Daoy (cell line): ENCODE results near the gene SYT7. TPM values are rescaled to one million over a fixed set of nuclear protein-coding genes. Genes with fewer than 3 reads are reported as not detected.
"Not testable (repeated sequence)": the region's sequence is repeated elsewhere in the genome, so short reads cannot be mapped to it uniquely, and the experiment has no call there.

Experiments used
- DNase-seq: peaks from one replicate; pipeline ENCODE4 v3.0.0-alpha.2; 2015; ENCODE audit warnings: low read depth
- total RNA-seq: library from RNA; depleted of rRNA; stranded (reverse); fragments of >200 nt; shearing (Covaris generic); gene quantifications from 2 replicates; pipeline ENCODE4 v1.2.3, GENCODE V29; 2014

Gene SYT7
- total RNA-seq, 1 experiment from 2014 or later = 0.34 TPM

GRCh38 chr11:61496602-61497400 is 84.1 kb downstream of the SYT7 start:
- DNase-seq = no peak

DNA sequence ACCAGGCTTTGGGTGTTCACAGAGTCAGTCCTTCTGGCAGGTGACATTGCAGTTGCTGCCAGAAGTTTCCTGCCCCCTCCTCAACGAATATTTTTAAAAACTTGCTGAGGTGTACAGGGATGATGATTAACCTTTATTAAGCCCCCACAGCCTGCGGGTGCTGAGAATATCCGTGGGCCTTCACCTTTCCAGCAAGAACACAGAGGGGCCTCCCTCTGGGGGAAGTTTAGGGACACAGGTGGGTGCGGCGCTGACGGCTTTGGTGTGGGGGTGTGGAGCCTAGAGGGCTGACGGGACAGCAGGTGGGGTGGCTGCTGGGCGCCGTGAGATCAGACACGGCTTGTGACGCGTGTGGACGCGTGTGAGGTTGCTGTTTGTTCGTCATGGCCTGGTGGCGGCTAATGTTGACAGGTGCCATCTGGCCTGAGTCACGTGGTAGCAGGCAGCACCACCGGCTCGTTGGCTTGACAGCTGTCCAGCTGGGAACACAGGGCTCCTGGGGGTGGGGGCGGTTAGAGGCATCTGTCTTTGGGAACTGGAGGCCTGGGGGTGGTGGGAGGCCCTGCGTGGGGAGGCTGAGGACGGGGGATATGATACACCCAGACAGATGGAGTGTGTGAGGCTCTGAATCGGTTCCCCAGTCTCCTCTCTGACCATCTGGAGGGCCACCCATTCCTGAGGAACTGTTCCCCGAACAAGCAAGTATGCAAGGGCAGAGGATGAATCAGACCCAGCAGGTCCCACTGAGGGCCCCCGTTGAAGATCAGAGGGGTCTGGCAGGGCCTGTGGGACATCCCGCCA is 84.9 kb downstream of the SYT7 start:
- DNase-seq = no peak

DNA sequence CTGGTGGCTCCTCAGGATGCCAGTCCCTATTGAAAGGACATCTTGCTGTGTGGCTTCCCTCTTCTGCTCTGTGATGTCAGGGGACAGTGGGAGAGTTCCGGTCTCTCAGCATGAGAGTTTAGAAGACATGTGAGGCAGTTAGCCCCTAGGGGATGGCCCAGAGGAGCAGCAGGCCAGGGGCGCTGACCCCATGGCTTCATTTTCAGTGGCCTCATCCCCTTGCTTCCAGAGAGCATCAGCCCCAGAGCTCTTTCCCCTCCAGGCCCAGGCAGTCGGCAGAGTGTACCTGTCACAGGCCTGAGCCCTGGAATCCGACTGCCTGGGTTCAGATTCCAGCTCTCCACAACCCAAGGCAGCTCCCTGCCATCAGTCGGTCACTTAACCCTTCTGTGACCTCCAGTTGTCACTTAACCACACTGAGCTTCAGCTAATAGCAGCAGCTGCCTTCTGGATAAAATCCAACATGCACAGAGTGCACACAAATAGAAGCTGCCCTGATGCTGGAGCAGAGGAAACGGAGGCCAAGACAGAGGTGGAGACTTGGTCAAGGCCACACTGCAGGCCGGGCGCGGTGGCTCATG is 86.4 kb downstream of the SYT7 start:
- no peak for DNase-seq

DNA sequence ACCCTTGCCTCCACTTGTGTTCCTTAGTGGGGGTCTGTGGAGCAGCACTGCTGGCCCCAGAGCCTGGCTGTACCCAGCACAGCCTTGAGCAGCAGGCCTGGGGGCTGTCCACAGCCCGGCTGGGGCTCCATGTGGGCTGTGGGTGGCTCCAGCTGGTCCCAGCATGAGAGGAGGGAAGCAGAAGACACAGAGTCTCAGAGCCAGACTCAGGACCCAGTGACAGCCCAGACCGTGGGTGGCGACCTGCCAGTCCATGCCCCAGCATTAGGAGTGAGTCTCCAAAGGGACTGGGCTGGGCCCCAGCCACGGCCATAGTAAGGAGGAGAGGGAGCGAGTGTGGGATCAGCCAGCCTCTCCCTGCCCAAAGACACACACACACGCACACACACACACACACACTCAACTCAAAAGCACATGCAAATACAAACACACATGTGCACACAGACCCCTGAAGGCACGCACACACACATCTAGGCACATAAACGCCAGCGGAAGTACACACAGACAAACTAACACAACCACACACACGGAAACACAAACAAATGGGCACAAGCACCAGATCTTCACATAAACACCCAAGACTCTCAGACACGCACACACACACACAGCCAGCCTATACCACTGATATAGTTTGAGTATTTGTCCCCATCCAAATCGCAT is 89.0 kb downstream of the SYT7 start:
- no peak for DNase-seq

- DNase-seq = no peak
Measured at GRCh38 chr11:61489833-61490721, 90.8 kb downstream of the SYT7 start.

DNA sequence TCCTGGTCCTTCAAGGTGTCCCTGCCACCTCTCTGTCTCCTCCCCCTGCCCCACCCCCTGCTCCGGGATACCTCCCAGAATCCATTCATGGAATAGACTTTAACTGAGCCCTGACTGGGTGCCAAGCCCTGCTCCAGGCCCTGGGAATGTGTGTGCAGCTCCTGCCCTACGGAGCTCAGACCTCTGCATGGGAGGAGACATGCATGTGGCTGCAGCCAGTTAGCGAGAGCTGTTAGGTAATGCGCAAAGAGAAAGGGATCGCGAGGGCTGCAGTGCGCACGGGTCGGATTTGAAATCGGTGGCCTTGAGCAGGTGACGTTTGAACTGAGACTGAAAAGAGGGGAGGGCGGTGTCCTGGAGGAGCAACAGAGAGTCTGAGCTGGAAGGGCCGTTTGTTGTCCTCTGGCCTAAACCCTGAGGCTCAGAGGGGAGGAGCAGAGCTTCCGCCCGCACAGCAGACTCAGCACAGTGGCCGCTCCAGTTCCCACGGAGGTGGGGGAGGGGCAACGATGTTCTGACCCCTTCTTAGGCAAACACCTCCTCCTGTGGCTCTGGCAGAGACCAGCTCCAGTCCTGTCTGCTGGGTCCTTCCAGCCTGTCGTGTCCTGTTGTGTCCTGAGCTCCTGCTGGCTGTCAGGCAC is 92.1 kb downstream of the SYT7 start:
- peak; percentile 35 for DNase-seq

GRCh38 chr11:61487342-61488025 is 93.4 kb downstream of the SYT7 start:
- DNase-seq = no peak

DNA sequence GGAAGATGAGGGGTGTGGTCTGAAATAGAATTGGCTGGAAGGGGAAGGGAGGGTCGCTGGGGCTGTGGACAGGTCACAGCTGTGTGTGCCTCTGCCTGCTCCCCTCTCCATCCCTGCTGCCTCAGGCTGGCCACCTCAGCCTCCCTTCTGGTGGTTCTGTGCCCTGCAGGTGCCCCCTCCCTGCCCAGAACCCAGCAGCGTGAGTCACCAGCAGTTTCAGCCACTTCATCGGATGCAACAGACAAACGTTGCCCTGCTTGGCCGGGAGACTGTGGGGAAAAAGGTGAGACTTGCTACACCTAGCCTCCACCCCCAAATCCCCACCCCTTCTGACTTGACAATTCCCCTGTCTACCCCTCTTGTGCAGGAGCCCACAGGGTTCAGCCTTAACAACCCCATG is 94.1 kb downstream of the SYT7 start:
- peak; percentile 49 for DNase-seq

GRCh38 chr11:61486011-61486620 is 94.8 kb downstream of the SYT7 start:
- no peak for DNase-seq

- DNase-seq = no peak
Measured at GRCh38 chr11:61485080-61485479, 95.8 kb downstream of the SYT7 start.

GRCh38 chr11:61484541-61484940 is 96.3 kb downstream of the SYT7 start:
- no peak for DNase-seq

- DNase-seq = peak; percentile 44
Measured at GRCh38 chr11:61482513-61482912, 98.4 kb downstream of the SYT7 start.

DNA sequence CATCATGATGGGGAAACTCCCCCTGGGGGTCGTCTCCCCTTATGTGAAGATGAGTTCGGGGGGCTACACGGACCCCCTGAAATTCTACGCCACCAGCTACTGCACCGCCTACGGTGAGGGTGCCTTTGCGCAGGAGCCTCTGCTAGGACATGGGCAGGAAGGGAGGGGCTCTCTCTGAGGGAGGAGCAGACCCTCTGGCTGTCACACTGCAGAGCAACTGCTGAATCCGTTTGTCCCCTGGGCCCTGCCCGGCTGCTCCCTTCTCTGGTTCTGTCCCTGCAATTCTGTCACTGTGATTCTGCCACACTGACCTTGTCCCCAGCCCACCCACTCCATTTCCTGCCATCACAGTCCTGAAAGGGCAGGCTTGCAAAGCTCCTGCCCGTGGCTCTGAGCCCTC is 99.1 kb downstream of the SYT7 start:
- no peak for DNase-seq

GRCh38 chr11:61480994-61481335 is 99.9 kb downstream of the SYT7 start:
- DNase-seq = peak; percentile 54

DNA sequence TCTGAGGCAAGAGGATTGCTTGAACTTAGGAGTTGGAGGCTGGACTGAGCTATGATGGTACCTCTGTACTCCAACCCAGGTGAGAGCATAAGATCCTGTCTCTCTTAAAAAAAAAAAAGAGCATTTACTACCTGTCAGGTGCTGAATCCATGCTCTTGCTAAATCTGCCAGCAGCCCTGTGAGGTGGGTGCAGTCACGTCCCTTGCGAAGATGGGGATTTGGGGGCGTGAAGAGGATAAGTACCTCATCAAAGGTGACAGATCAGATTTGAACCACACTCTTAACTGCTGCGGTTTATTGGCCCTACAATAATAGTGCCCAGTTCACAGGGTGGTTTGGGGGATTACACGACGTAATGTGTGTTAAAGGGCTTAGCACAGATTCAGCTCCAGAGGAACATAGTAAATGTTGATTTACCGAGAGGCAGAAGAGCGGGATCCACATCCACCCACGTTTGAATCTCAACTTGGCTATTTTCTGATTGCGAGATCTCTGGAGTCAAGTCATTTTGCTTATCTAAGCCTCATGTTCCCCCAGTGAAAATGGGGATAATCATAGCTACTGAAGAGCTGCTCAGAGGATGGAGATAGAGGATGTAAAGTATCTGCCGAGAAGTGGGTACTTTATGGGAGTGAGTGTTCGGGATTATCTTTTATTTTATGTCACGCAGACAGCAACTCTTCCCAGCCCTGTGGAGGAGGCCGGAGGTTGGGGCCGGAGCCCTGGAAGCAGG is 100.4 kb downstream of the SYT7 start:
- no peak for DNase-seq

DNA sequence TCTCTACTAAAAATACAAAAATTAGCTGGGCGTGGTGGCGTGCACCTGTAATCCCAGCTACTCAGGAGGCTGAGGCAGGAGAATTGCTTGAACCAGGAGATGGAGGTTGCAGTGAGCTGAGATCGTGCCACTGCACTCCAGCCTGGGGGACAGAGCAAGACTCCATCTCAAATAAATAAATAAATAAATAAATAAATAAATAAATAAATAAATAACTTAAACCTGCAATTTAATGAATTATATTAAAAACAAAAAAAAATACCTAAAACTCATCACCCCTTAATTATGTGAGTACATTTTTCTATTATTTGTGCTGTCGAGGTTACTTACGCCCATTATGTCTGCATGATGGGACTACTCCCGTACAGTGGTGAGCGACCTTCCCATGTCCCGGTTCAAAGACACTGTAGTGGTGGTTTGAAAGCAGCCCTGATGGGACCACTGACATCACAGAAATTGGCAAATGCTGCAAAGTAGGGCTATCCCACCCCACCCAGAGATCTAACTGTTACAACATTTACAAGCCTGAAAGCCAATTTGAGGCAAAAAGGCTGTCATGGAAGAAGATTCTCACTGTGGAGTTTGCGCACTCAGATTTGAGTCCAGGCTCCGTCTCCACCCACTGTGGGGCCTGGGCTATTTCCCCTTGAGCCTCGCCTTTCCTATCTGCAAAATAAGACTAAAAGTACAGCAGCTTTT is 101.4 kb downstream of the SYT7 start:
- DNase-seq = not testable (repeated sequence)

DNA sequence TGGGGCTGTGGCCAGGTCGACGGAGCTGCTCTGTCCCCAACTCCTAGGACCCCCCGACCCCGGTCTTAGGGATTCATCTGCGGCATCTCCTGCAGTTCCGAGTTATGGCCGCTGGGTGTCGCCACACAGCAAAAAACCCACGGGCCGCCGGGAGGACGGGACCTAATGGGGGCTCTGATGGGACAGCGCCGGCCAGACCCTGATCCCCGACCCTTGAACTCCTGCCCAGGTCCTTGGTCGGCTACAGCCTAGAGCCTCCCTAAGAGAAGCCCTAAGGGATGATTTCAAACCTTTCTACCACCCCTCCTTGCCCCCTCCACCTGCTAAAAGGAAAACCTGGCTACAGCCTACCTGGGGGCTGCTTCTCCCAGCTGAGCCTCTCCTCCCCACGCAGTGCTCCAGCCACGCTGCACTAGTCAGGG is 103.1 kb downstream of the SYT7 start:
- peak; percentile 33 for DNase-seq

GRCh38 chr11:61477126-61477525 is 103.8 kb downstream of the SYT7 start:
- no peak for DNase-seq
